Inferior parietal cortex (tissue), 1 donor: ENCODE measurements around the gene GNB1.
A peak's percentile ranks its signal among the peaks of the same experiment; 100 is the strongest.
"Not testable (repeated sequence)": the region's sequence is repeated elsewhere in the genome, so short reads cannot be mapped to it uniquely, and the experiment has no call there.

Experiments
- DNase-seq: peaks from one replicate; pipeline ENCODE4 v3.0.0-alpha.2; 2016; ENCODE audit errors: extremely low spot score

The GNB1 gene

GRCh38 chr1:1890506-1891348 is at the start of gene GNB1:
TSS of gene GNB1 (minus strand) at chr1:1891087. CDS start at chr1:1825453, 65,634 bp downstream.
- peak; percentile 89 for DNase-seq

- no peak for DNase-seq
Measured at GRCh38 chr1:1940123-1940425, 49.2 kb upstream of the GNB1 start.

GRCh38 chr1:1939296-1940122 is 48.6 kb upstream of the GNB1 start:
- no peak for DNase-seq

- no peak for DNase-seq
Measured at GRCh38 chr1:1938613-1939295, 47.9 kb upstream of the GNB1 start.

- no peak for DNase-seq
Measured at GRCh38 chr1:1938276-1938573, 47.3 kb upstream of the GNB1 start.

- DNase-seq, result no peak
Measured at GRCh38 chr1:1937549-1938275, 46.8 kb upstream of the GNB1 start.

GRCh38 chr1:1937061-1937460 is 46.2 kb upstream of the GNB1 start:
- no peak for DNase-seq

- not testable (repeated sequence) for DNase-seq
Measured at GRCh38 chr1:1934848-1935247, 44.0 kb upstream of the GNB1 start.

- DNase-seq, result no peak
Measured at GRCh38 chr1:1929639-1930545, 39.0 kb upstream of the GNB1 start.

- DNase-seq, result no peak
Measured at GRCh38 chr1:1929102-1929638, 38.3 kb upstream of the GNB1 start.

GRCh38 chr1:1928231-1929101 is 37.6 kb upstream of the GNB1 start:
- DNase-seq, result no peak

GRCh38 chr1:1927751-1928150 is 36.9 kb upstream of the GNB1 start:
- DNase-seq, result no peak

- DNase-seq, result no peak
Measured at GRCh38 chr1:1926886-1927660, 36.2 kb upstream of the GNB1 start.

GRCh38 chr1:1926346-1926811 is 35.5 kb upstream of the GNB1 start:
- DNase-seq, result no peak

GRCh38 chr1:1925437-1926345 is 34.8 kb upstream of the GNB1 start:
- no peak for DNase-seq

- DNase-seq, result no peak
Measured at GRCh38 chr1:1924849-1925248, 34.0 kb upstream of the GNB1 start.

- no peak for DNase-seq
Measured at GRCh38 chr1:1924386-1924785, 33.5 kb upstream of the GNB1 start.
